ENCODE measurements around the gene POPDC3.

DNA sequence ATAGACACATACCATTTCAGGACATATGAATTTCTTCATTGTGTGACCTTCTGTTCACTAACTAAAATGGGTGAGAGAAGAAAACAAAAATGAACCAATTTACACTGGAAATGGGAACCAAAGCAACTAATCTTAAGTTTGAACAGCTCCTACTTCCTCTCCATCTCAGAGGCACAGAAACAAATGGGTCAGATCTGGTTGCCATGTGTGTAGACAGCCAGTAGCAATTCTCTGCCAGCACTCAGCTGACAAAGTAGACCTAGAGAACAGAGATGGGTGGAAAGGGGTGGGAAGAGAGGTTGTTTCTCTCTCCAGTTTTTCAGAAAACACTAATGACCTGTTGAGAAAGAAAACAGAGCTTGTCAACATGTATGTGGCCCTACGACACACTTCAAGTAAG is 14.3 kb upstream of the POPDC3 start:
- TF ChIP-seq CTCF (IDR thresholded peaks at IDR 0.05; ENCODE audit: insufficient read depth, low read depth, low read length) = no peak
- no peak for TF ChIP-seq EZH2 (IDR thresholded peaks at IDR 0.05; ENCODE audit: insufficient read depth, low read length)
